A375 (cell line): ENCODE data around the gene FHOD3. TPM values are rescaled to one million over a fixed set of nuclear protein-coding genes. Genes with fewer than 3 reads are reported as not detected.

Experiments used
- total RNA-seq: library from RNA; depleted of rRNA; stranded (reverse); fragments of >200 nt; shearing (Covaris generic); gene quantifications from 2 replicates; pipeline ENCODE4 v1.2.3, GENCODE V29; 2014; rRNA removed

FHOD3 gene
- total RNA-seq: 10.5 and 12.1 TPM in 2 replicates

GRCh38 chr18:36297417-36298125 lies at the start of gene FHOD3:
Gene FHOD3 (plus strand): TSS chr18:36297713. CDS start chr18:36297836, 123 bp downstream.

GRCh38 chr18:36828630-36829361 lies 531.3 kb downstream of the FHOD3 start, which contains the start of the genes KIAA1328 and TPGS2:
Gene KIAA1328 (plus strand): TSS chr18:36829127. CDS start chr18:36829139, 12 bp downstream.
Gene TPGS2 (minus strand): TSS chr18:36829002. CDS start chr18:36828767, 235 bp downstream.

Other genes with a start within 250 kb of the FHOD3 start
- gene RPRD1A, start 230.2 kb upstream of the FHOD3 start, total RNA-seq: 55.0 and 71.6 TPM in 2 replicates
- 48.2 and 53.8 TPM in 2 replicates for gene SLC39A6, start 168.4 kb upstream of the FHOD3 start, total RNA-seq
- gene ELP2, start 167.8 kb upstream of the FHOD3 start, total RNA-seq: 113 and 114 TPM in 2 replicates
- gene MOCOS, start 110.2 kb upstream of the FHOD3 start, total RNA-seq: 54.0 and 55.7 TPM in 2 replicates